HG03520 (cell line): ENCODE data around the gene BCHE.

Experiments
- ATAC-seq: cut with Tn5 transposase; IDR thresholded peaks from one replicate; pipeline ENCODE4 v1.9.1; 2021; ENCODE audit warnings: mild to moderate bottlenecking, moderate library complexity; ENCODE audit not compliant: unreplicated experiment

The BCHE gene

DNA sequence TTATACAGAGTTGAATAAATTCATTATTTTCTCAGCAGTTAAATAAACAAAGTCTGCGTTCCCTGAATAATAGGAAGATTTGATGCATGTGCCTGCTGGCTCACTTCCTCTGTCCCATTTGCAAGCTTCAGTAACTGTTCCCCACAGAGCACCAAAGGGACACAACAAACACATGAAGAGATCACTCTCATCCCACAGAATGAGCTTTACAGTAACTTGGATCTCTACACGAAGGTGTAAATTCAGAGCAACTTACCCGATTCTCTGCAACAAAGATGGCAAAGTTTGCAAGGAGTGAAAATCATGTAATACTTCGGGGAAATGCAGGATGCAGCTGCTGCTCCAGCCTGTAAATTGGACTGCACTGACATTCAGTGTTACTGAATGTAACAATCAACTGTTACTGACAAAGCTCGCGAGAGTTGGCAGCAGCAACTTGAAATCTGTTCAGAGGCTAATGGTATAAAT lies at the start of gene BCHE:
Gene BCHE (minus strand): TSS at position 366 of the 468 bp plus-strand sequence. CDS start 6,390 bp downstream, outside the sequence.
- ATAC-seq: no peak

- ATAC-seq: no peak
Observed at GRCh38 chr3:165885558-165886270, 48.5 kb upstream of the BCHE start.

DNA sequence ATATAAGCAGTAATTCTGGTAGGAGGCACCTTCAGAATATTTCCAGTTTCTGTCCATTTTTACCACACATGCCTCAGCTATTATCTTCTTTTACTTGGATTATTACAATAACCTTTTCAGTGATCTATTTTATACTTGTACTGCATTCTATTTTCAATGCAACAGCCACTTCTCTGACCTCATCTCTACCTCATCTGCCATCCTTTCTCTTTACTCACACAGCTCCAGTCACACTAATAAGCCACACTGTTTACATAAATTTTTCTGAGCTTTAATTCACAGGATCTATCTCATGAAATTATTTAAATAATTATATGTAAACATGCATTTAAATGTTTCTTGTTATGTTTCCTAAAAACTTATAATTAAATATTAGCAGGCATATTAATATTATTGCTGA lies 47.3 kb upstream of the BCHE start:
- no peak for ATAC-seq

DNA sequence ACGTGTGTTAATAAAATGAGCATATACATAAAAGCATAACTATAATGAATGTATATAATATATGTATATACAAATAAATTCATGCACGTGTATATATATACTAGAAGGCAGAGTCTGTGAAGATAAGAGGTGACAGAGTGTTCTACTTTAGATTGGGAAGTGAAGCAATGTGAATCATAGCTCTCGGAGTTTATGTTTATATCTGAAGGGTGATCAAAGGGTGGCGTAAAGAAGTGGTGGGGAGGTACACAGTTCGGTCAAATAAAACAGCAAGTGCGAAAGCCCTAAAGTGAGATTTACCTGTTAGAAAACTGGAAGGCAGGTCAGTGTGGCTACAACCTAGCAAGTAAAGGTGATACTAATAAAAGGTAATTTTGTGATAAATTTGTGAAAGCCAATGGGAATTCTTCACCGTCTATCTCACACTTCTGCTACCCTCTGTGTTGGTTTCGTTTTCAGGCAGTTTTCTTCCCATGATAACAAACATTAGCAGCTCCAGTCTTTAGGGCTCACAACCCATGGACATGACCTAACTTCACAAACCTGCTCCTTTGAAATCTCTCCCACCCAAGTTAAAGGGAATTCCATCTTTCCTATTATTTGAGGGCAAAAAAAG lies 46.7 kb upstream of the BCHE start:
- no peak for ATAC-seq

- no peak for ATAC-seq
Observed at GRCh38 chr3:165883117-165883516, 45.9 kb upstream of the BCHE start.

DNA sequence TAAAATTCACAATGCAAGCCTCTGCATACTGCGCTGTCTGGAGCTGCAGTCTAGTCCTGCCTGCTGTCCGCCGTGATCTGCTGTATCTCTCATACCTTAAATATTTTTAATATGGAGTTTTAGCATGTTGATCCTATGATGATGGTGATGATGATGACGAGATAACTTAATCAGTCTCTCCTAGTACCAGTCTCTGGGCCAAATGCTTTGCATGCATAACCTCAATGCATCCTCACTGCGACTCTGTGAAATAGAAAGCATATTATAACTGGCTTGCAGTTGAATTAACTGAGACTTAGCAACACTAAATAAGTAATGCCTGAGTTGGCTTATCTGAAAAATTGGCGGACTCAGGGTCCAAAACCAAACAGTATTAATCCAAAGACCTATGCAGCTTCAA lies 38.4 kb upstream of the BCHE start:
- no peak for ATAC-seq

DNA sequence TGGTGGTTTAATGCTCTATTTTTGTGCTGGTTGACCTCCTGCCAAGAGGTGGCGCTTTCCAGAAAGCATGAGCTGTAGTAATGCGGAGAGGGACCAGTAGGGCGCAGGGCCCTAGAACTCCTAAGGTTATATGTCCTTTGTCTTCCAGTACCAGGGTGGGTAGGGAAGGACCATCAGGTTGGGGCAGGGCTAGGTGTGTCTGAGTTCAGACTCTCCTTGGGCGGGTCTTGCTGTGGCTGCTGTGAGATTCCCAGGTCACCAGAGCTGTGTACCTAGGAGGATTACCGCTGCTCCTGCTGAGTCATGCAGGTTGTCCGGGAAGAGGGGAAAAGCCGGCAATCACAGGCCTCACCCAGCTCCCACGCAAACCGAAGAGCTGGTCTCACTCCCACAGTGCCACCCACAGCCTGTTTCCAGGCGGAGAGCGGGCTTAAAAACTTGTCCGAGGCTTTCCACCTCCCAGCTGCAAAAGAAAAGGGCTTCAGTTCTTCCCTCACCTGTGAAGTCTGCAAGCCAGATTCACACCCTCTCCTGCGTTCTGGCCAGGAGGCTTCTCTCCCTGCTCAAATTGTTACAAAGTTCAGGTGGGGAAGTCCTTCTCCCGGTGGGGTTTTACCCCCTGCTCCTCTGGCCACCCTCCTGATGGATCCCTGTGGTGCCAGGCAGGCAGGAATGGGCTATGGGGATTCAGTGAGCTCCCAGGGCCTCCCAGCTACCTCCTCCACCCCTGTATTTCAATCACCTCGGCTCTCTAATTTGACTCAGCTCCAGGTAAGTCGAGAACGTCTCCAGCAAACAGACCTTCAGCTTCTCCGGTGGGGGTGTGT lies 37.7 kb upstream of the BCHE start:
- ATAC-seq: no peak

DNA sequence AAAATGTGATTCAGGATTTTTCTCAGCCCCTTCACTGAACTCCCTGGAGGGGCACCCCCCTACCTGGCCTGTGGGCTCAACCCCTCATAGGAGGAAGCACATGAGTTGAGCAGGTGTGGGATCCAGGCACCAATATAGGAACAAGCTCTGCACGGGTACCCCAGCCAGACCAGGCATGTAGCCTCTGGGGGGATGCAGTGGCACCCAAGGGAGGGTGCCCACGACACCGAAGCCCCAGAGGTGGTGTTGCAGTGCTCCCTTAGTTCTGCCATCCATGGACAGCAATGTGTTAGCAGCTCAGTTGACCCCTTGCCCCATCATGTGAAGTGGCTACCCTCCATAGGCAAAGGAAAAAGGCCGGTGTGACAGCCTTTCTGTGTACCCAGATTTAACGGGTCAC lies 30.9 kb upstream of the BCHE start:
- no peak for ATAC-seq

- ATAC-seq: no peak
Observed at GRCh38 chr3:165859061-165859460, 21.8 kb upstream of the BCHE start.

DNA sequence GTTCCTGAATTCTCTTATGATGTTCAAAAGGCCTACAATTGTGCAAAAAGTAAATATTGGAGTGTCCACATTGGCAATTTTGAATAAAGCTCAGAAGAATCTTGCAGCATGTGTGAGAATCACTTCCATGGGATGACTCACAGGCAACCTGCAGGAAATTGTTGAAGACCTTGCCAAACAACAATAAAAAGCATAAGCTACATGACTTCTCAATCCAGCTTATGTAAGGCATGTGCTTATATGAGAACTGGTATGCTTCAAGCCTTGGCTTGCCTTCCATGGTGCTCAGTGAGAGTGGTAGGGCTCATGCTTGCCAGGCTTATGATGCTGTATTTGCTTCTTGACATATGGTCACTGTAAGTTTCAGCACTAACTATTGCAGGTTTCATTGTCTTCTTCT lies 18.4 kb upstream of the BCHE start:
- no peak for ATAC-seq

GRCh38 chr3:165854696-165855095 lies 17.5 kb upstream of the BCHE start:
- peak; percentile 53 for ATAC-seq

GRCh38 chr3:165852711-165853110 lies 15.5 kb upstream of the BCHE start:
- no peak for ATAC-seq

- ATAC-seq: no peak
Observed at GRCh38 chr3:165852191-165852590, 15.0 kb upstream of the BCHE start.

DNA sequence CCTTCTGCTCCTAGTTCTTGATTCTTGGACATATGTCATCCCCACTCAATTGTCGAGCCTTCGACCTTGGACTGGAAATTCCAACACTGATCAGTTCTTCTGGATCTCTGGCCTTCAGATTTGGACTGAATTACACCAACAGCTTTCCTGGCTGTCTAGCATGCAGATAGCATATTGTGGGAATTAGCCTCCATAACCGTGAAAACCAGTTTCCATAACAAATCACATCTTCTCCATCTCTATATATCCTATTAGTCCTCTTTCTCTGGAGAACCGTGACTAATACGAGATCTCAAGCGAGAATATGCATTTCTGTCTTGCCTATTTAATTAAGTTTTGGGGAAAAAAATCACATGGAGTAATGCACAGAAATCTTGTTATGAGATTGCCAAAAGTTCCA lies 8.8 kb upstream of the BCHE start:
- no peak for ATAC-seq

GRCh38 chr3:165839296-165840076 lies 2.3 kb upstream of the BCHE start:
- no peak for ATAC-seq

GRCh38 chr3:165837801-165838200 lies 578 bp upstream of the BCHE start:
- no peak for ATAC-seq

- no peak for ATAC-seq
Observed at GRCh38 chr3:165835431-165835830, 1.8 kb downstream of the BCHE start.

GRCh38 chr3:165830746-165831145 lies 6.5 kb downstream of the BCHE start:
- no peak for ATAC-seq

DNA sequence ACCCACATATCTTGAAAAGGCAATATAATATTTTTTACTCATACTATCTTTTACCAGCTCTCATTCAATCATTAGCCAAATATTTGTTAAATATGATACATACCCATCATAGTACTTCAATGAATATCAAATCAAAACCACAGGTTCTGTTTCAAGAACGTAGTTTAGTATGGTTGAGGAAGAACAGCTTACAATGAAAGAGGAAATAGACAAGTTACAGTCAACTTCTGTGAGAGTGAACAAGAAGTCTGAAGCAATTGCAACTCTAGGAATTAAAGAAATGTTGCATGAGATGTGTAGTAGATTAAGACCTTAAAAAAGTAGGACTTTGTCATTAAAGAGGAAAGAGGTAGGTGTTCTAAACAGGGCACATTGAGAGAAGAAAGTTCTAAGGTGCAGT lies 9.3 kb downstream of the BCHE start:
- no peak for ATAC-seq

GRCh38 chr3:165827233-165827632 lies 10.0 kb downstream of the BCHE start:
- no peak for ATAC-seq

- no peak for ATAC-seq
Observed at GRCh38 chr3:165820671-165821123, 16.5 kb downstream of the BCHE start.
